Measurements from ENCODE around the gene LHX6. TPM values are rescaled to one million over a fixed set of nuclear protein-coding genes. Genes with fewer than 3 reads are reported as not detected.

Gene LHX6
- total RNA-seq, 1 experiment from 2014 or later, result 0.62 TPM

- ChIA-PET CTCF (no interaction called here), POLR2A (no interaction called here)
- intact Hi-C loops (cut with micrococcal nuclease; ENCODE audit: unreplicated experiment) (no loop called here), in situ Hi-C loops (cut with HindIII; ENCODE audit: low pct_unique_long_range_greater_than_20kb, low sequenced_read_pairs) (no loop called here)
- Histone ChIP-seq H3K27me3 (ENCODE audit: control insufficient read depth, insufficient read depth, low read length) (no peaks in the 10 kb centered on the region), H3K9me3 (ENCODE audit: control insufficient read depth, insufficient read depth, low read depth, low read length) (no peaks in the 10 kb centered on the region), H3K4me3 (ENCODE audit: low read depth in 2 of 2, low read length in 2 of 2) (no peak overlapping the region), H3K27ac (ENCODE audit: low read length) (no peak overlapping the region), H3K36me3 (ENCODE audit: control insufficient read depth, insufficient read depth, low read length) (no peaks in the 10 kb centered on the region), H3K4me1 (ENCODE audit: control insufficient read depth, insufficient read depth, low read length) (no peaks in the 10 kb centered on the region)
- DNase-seq (ENCODE audit: low read depth, low spot score) (no peak), ATAC-seq (no peak)
- BruUV-seq (replicated peaks), result no TSS peak
- TF ChIP-seq CTCF (IDR thresholded peaks at IDR 0.05), result no peak
- TF ChIP-seq SIN3A (IDR thresholded peaks at IDR 0.05; ENCODE audit: borderline replicate concordance, insufficient read depth, low read depth, low read length), result no peak
- no peak for TF ChIP-seq TCF7L2 (IDR thresholded peaks at IDR 0.05; ENCODE audit: low read depth, low read length)
- TF ChIP-seq POLR2AphosphoS5 (IDR thresholded peaks at IDR 0.05; ENCODE audit: low read depth, low read length), result no peak
- TF ChIP-seq REST (IDR thresholded peaks at IDR 0.05; ENCODE audit: insufficient read depth in 1 of 2, low read depth in 2 of 2, low read length in 1 of 2), result no peak
These were observed 35.1 kb downstream of the LHX6 start for GRCh38 chr9:122193651-122194050.

GRCh38 chr9:122192914-122193525 is 35.7 kb downstream of the LHX6 start:
- CTCF ChIA-PET, result interaction anchor here (1.5 kb wide), 1 partner anchor 68 kb away, joined by 4 read pairs; no protein-coding TSS in a partner anchor
- intact Hi-C loops (cut with micrococcal nuclease; ENCODE audit: unreplicated experiment), result no loop called here
- H3K9me3 ChIP-seq (ENCODE audit: control insufficient read depth, insufficient read depth, low read depth, low read length), result no peaks in the 10 kb centered on the region

More at GRCh38 chr9:122192914-122193525, 35.7 kb downstream of the LHX6 start:
- no peak for DNase-seq (ENCODE audit: low read depth, low spot score)
- in situ Hi-C loops (cut with HindIII; ENCODE audit: low pct_unique_long_range_greater_than_20kb, low sequenced_read_pairs), result no loop called here
- no peaks in the 10 kb centered on the region for H3K27me3 ChIP-seq (ENCODE audit: control insufficient read depth, insufficient read depth, low read length)
- no peak overlapping the region for H3K4me3 ChIP-seq (ENCODE audit: low read depth in 2 of 2, low read length in 2 of 2)
- H3K4me1 ChIP-seq (ENCODE audit: control insufficient read depth, insufficient read depth, low read length), result no peaks in the 10 kb centered on the region
- TF ChIP-seq POLR2AphosphoS5 (IDR thresholded peaks at IDR 0.05; ENCODE audit: low read depth, low read length), result no peak
- TF ChIP-seq CTCF (IDR thresholded peaks at IDR 0.05), result no peak
- TF ChIP-seq REST (IDR thresholded peaks at IDR 0.05; ENCODE audit: insufficient read depth in 1 of 2, low read depth in 2 of 2, low read length in 1 of 2), result no peak
- no peak for TF ChIP-seq TCF7L2 (IDR thresholded peaks at IDR 0.05; ENCODE audit: low read depth, low read length)
- no peak for TF ChIP-seq SIN3A (IDR thresholded peaks at IDR 0.05; ENCODE audit: borderline replicate concordance, insufficient read depth, low read depth, low read length)
- no peaks in the 10 kb centered on the region for H3K36me3 ChIP-seq (ENCODE audit: control insufficient read depth, insufficient read depth, low read length)
- POLR2A ChIA-PET, result no interaction called here
- no TSS peak for BruUV-seq (replicated peaks)
- ATAC-seq, result no peak
- no peak overlapping the region for H3K27ac ChIP-seq (ENCODE audit: low read length)

Measured in Panc1 (cell line).